HCT116 (cell line): ENCODE data around the gene NUDC. TPM values are rescaled to one million over a fixed set of nuclear protein-coding genes. Genes with fewer than 3 reads are reported as not detected.

Experiments
- ATAC-seq: fragments of 200-7000 bp; cut with Tn5 transposase; 2 replicates; pipeline ENCODE4 v1.9.1; 2020; ENCODE audit warnings: mild to moderate bottlenecking, moderate library complexity
- BruUV-seq: library from RNA; stranded (reverse); fragments of 400-500 nt; replicated peaks from 2 replicates; lab custom pipeline; 2021; lab: Mats Ljungman, UMichigan
- CTCF ChIA-PET: fragments of 300-600 bp; sonication (Branson Sonifier 250); formaldehyde crosslinking; loops from one replicate; lab custom pipeline; 2021; ENCODE audit warnings: antibody characterized with exemption; lab: Charles Lee
- POLR2A ChIA-PET: fragments of 300-600, 350-600 bp; sonication (Branson Sonifier 250); formaldehyde crosslinking; loops from one replicate; lab custom pipeline; 2021; ENCODE audit warnings: antibody characterized with exemption; lab: Charles Lee
- RAD21 ChIA-PET, 2 experiments: fragments of 300-600 bp; sonication (Branson Sonifier 250); formaldehyde crosslinking; loops; one replicate each; lab custom pipeline; 2023; ENCODE audit warnings: low total read pairs in 2 of 2; ENCODE audit not compliant: uncharacterized antibody in 2 of 2, unreplicated experiment in 2 of 2, low non-redundant PET in 1 of 2; lab: Charles Lee
- DNase-seq: peaks from one replicate; pipeline ENCODE4 v3.0.0-alpha.2; 2010; ENCODE audit warnings: low read depth, low spot score
- H2AFZ ChIP-seq: fragments of 200-600 bp; shearing (Covaris generic), sonication (generic); 2 replicates; pipeline ENCODE4 v1.6.1; 2017; ENCODE audit warnings: low read depth, mixed run types, mixed read lengths, antibody characterized with exemption, low read length; ENCODE audit not compliant: poor library complexity, severe bottlenecking
- H3K27ac ChIP-seq: 2 replicates; pipeline ENCODE4 v1.5.1; 2012; ENCODE audit warnings: low read depth, low read length
- H3K27me3 ChIP-seq: fragments of 200-600 bp; sonication (generic); 2 replicates; pipeline ENCODE4 v1.6.1; 2016; ENCODE audit warnings: mixed run types, low read length, mixed read lengths; ENCODE audit not compliant: insufficient read depth
- H3K36me3 ChIP-seq, 2 experiments: fragments of 200-500 bp in 1 of 2; fragments of 200-600 bp in 1 of 2; sonication (Bioruptor generic) in 1 of 2; sonication (generic) in 1 of 2; 2 replicates each; pipeline versions ENCODE4 v1.5.1 to v1.6.1; 2014 to 2016; ENCODE audit warnings: low read length in 2 of 2, inconsistent platforms in 1 of 2, mixed read lengths in 1 of 2, mixed run types in 1 of 2; ENCODE audit not compliant: insufficient read depth in 2 of 2, control insufficient read depth in 1 of 2
- H3K4me1 ChIP-seq, 2 experiments: fragments of 200-600 bp in 1 of 2; sonication (generic) in 1 of 2; 2 replicates each; pipeline versions ENCODE4 v1.5.1 to v1.6.1; 2012 to 2017; ENCODE audit warnings: low read length in 2 of 2, inconsistent platforms in 1 of 2, mild to moderate bottlenecking in 1 of 2, mixed read lengths in 1 of 2, mixed run types in 1 of 2, moderate library complexity in 1 of 2; ENCODE audit not compliant: insufficient read depth in 2 of 2, control insufficient read depth in 1 of 2
- H3K4me2 ChIP-seq: fragments of 200-600 bp; sonication (generic); 2 replicates; pipeline ENCODE4 v1.6.1; 2017; ENCODE audit warnings: mixed run types, low read length, mixed read lengths
- H3K4me3 ChIP-seq, 2 experiments: fragments of 200-600 bp in 1 of 2; sonication (generic) in 1 of 2; replicated peaks in 1 of 2; 2 replicates each; pipeline ENCODE4 v1.5.1; 2011 to 2016; ENCODE audit warnings: low read length in 2 of 2, control low read depth in 1 of 2, low read depth in 1 of 2, mild to moderate bottlenecking in 1 of 2, mixed read lengths in 1 of 2, mixed run types in 1 of 2
- H3K79me2 ChIP-seq: fragments of 200-600 bp; sonication (generic); 2 replicates; pipeline ENCODE4 v1.6.1; 2017; ENCODE audit warnings: mild to moderate bottlenecking, mixed run types, low read length, moderate library complexity, mixed read lengths; ENCODE audit not compliant: insufficient read depth
- H3K9ac ChIP-seq: fragments of 200-600 bp; sonication (generic); 2 replicates; pipeline ENCODE4 v1.6.1; 2016; ENCODE audit warnings: low read length, mixed read lengths
- H3K9me2 ChIP-seq: fragments of 200-600 bp; sonication (generic), shearing (Covaris generic); 2 replicates; pipeline ENCODE4 v1.6.1; 2017; ENCODE audit warnings: mixed run types, mild to moderate bottlenecking, moderate library complexity; ENCODE audit not compliant: insufficient read depth
- H3K9me3 ChIP-seq, 2 experiments: fragments of 200-500 bp in 1 of 2; fragments of 200-600 bp in 1 of 2; sonication (Bioruptor generic) in 1 of 2; sonication (generic) in 1 of 2; 2 replicates each; pipeline ENCODE4 v1.6.1; 2014 to 2017; ENCODE audit warnings: low read length in 2 of 2, mixed read lengths in 2 of 2, inconsistent platforms in 1 of 2, low read depth in 1 of 2, mild to moderate bottlenecking in 1 of 2, mixed run types in 1 of 2, moderate library complexity in 1 of 2; ENCODE audit not compliant: control insufficient read depth in 1 of 2, insufficient read depth in 1 of 2
- H4K20me1 ChIP-seq: fragments of 200-600 bp; sonication (generic), shearing (Covaris generic); 2 replicates; pipeline ENCODE4 v1.6.1; 2017; ENCODE audit warnings: mixed run types, mild to moderate bottlenecking, moderate library complexity; ENCODE audit not compliant: insufficient read depth
- CBX3 ChIP-seq: IDR thresholded peaks from 2 replicates; pipeline ENCODE4 v1.6.1; 2012; ENCODE audit warnings: low read depth
- ELF1 ChIP-seq: IDR thresholded peaks from 2 replicates; pipeline ENCODE4 v1.6.1; 2012; ENCODE audit warnings: low read depth, borderline replicate concordance
- EZH2 ChIP-seq: fragments of 200-600 bp; sonication (generic); IDR thresholded peaks from 2 replicates; pipeline ENCODE4 v1.6.1; 2017; ENCODE audit warnings: antibody characterized with exemption, mixed run types
- JUND ChIP-seq: IDR thresholded peaks from 2 replicates; pipeline ENCODE4 v1.6.1; 2012
- POLR2AphosphoS5 ChIP-seq: IDR thresholded peaks from 2 replicates; pipeline ENCODE4 v1.6.1; 2011; ENCODE audit warnings: mild to moderate bottlenecking, low read depth, low read length, moderate library complexity
- SIN3A ChIP-seq: IDR thresholded peaks from 2 replicates; pipeline ENCODE4 v1.6.1; 2012; ENCODE audit warnings: low read depth
- SRF ChIP-seq: IDR thresholded peaks from 2 replicates; pipeline ENCODE4 v1.6.1; 2012; ENCODE audit warnings: low read depth
- TCF7L2 ChIP-seq: IDR thresholded peaks from 2 replicates; pipeline ENCODE4 v1.7.0; 2011; ENCODE audit warnings: borderline replicate concordance, inconsistent platforms; ENCODE audit not compliant: insufficient read depth, insufficient read length; ENCODE audit errors: extremely low read depth
- YY1 ChIP-seq: IDR thresholded peaks from 2 replicates; pipeline ENCODE4 v1.6.1; 2011; ENCODE audit warnings: low read length, low read depth, moderate library complexity, mild to moderate bottlenecking; ENCODE audit not compliant: insufficient replicate concordance; ENCODE audit errors: extremely low read depth
- ZFX ChIP-seq: fragments of 450-650 bp; IDR thresholded peaks from 2 replicates; pipeline ENCODE4 v1.6.1; 2017
- intact Hi-C: fragments of 100-400 bp; cut with micrococcal nuclease; formaldehyde crosslinking; loops from 2 replicates; pipeline ENCODE4 v1.10.0; 2022
- total RNA-seq: library from RNA; stranded (reverse); gene quantifications from one replicate; pipeline ENCODE4 v1.2.1, GENCODE V29; 2021; ENCODE audit not compliant: unreplicated experiment
- TF ChIP-seq, protein P1 (sequence below): IDR thresholded peaks from 2 replicates; pipeline ENCODE4 v1.6.1; 2012; ENCODE audit warnings: low read depth
- TF ChIP-seq, protein P2 (sequence below): IDR thresholded peaks from 2 replicates; pipeline ENCODE4 v1.6.1; 2012

NUDC gene
- total RNA-seq, 1 experiment from 2014 or later = 119 TPM

DNA sequence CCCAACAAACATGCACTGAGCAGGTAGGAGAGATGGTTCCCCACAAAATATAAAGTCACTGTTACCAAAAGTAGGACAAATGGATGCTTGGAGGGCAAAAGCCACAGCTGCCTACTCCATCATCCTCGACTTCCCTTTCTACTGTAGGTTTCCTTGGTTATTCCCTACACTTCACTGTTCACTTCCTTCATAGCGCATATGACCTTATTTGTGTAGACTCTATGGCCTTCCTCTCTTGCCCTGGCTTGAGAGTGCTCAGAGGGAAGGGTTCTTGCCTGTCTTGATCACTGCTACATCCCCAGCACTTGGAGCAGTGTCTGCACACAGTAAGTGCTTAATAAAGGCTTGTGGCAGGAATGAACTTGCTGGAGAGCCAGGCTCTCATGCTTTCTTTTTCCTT is 57.4 kb downstream of the NUDC start:
- CTCF ChIA-PET = interaction anchor here (1.7 kb wide), 1 partner anchor 12 kb away, joined by 4 read pairs; no protein-coding TSS in a partner anchor
- Histone ChIP-seq H3K4me3 (no peak overlapping the region), H2AFZ (no peak overlapping the region), H3K36me3 (no peaks in the 10 kb centered on the region), H3K9me3 (no peaks in the 10 kb centered on the region), H3K27me3 (no peaks in the 10 kb centered on the region), H4K20me1 (no peaks in the 10 kb centered on the region), H3K27ac (no peak overlapping the region), H3K4me1 (peaks cover 4 to 8% of the 10 kb centered on the region in 2 experiments), H3K9me2 (no peaks in the 10 kb centered on the region), H3K79me2 (no peaks in the 10 kb centered on the region), H3K4me2 (peak overlapping the region; percentile 21; the same call in 1 of the 2 replicates), H3K9ac (no peak overlapping the region)
- TF ChIP-seq EZH2 = no peak
- no peak for TF ChIP-seq ELF1
- TF ChIP-seq CBX3 = no peak
- no peak for TF ChIP-seq POLR2AphosphoS5
- no peak for TF ChIP-seq ZFX
- TF ChIP-seq JUND = no peak
- TF ChIP-seq TCF7L2 = no peak
- TF ChIP-seq SRF = no peak
- no peak for TF ChIP-seq SIN3A
- POLR2A ChIA-PET = no interaction called here
- ATAC-seq (no peak), DNase-seq (no peak)
- BruUV-seq = no TSS peak
- RAD21 ChIA-PET = no interaction called here
- intact Hi-C loops = loop anchor here (5.0 kb wide), 1 partner anchor 108 kb away; no protein-coding TSS in a partner anchor

DNA sequence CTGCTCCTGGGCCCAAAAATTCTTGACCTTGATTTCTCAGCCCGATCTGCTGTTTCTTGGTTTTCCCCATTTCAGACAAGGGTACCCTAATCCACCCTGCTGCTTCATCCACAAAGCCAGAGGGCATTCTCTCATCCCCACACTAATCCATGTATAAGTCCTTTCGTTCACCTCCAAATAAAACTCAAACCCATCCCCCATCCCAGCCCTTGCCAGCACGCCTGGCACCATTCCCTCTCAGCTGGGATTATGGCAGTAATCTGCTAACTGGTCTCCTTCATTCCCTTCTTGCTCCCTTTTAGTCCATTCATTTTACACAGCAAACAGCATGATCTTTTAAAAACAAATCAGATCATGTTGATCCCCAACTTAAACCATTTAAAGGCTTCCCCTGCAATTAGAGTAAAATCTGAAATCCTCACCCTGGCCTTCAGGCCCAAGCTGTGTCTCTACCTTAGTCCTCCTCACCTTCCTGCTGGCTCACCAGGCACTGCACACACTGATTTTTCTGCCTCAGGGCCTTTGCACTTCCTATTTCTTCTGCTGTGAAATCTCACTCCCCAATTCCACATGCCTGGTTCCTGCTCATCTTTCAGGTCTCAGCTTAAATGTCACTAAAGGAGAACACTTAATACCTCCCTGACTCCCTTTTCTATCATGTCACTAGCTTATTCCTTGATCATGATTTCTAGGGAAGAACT is 59.8 kb downstream of the NUDC start:
- no peak overlapping the region for H3K27ac ChIP-seq
- H4K20me1 ChIP-seq = no peaks in the 10 kb centered on the region
- H3K27me3 ChIP-seq = no peaks in the 10 kb centered on the region
- ChIA-PET POLR2A (interaction anchor here (0.6 to 1.9 kb wide), 2 partner anchors 12 to 16 kb away, joined by 3 to 4 read pairs; partner anchors contain the start of gene TRNP1), CTCF (interaction anchor here (0.8 to 1.1 kb wide), 2 partner anchors 14 to 17 kb away, joined by 3 read pairs; no protein-coding TSS in a partner anchor), RAD21 (interaction anchor here in 1 of 2 experiments (0.6 kb wide), 1 partner anchor 31 kb away, joined by 4 read pairs; the partner anchor contains the start of gene TENT5B)
- H3K36me3 ChIP-seq = no peaks in the 10 kb centered on the region
- DNase-seq (no peak), ATAC-seq (no peak)
- no peaks in the 10 kb centered on the region for H3K9me2 ChIP-seq
- no TSS peak for BruUV-seq
- H3K9me3 ChIP-seq = no peaks in the 10 kb centered on the region
- H2AFZ ChIP-seq = no peak overlapping the region
- H3K4me3 ChIP-seq = no peak overlapping the region
- no peak for TF ChIP-seq POLR2AphosphoS5
- TF ChIP-seq ELF1 = no peak
- TF ChIP-seq JUND = no peak
- TF ChIP-seq, protein P1, sequence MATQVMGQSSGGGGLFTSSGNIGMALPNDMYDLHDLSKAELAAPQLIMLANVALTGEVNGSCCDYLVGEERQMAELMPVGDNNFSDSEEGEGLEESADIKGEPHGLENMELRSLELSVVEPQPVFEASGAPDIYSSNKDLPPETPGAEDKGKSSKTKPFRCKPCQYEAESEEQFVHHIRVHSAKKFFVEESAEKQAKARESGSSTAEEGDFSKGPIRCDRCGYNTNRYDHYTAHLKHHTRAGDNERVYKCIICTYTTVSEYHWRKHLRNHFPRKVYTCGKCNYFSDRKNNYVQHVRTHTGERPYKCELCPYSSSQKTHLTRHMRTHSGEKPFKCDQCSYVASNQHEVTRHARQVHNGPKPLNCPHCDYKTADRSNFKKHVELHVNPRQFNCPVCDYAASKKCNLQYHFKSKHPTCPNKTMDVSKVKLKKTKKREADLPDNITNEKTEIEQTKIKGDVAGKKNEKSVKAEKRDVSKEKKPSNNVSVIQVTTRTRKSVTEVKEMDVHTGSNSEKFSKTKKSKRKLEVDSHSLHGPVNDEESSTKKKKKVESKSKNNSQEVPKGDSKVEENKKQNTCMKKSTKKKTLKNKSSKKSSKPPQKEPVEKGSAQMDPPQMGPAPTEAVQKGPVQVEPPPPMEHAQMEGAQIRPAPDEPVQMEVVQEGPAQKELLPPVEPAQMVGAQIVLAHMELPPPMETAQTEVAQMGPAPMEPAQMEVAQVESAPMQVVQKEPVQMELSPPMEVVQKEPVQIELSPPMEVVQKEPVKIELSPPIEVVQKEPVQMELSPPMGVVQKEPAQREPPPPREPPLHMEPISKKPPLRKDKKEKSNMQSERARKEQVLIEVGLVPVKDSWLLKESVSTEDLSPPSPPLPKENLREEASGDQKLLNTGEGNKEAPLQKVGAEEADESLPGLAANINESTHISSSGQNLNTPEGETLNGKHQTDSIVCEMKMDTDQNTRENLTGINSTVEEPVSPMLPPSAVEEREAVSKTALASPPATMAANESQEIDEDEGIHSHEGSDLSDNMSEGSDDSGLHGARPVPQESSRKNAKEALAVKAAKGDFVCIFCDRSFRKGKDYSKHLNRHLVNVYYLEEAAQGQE = no peak
- TF ChIP-seq YY1 = no peak
- TF ChIP-seq, protein P2, sequence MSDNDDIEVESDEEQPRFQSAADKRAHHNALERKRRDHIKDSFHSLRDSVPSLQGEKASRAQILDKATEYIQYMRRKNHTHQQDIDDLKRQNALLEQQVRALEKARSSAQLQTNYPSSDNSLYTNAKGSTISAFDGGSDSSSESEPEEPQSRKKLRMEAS = no peak
- H3K4me1 ChIP-seq = peaks cover 4 to 11% of the 10 kb centered on the region in 2 experiments
- no peak overlapping the region for H3K9ac ChIP-seq
- no peaks in the 10 kb centered on the region for H3K79me2 ChIP-seq
- intact Hi-C loops = no loop called here
- no peak overlapping the region for H3K4me2 ChIP-seq
